GM18498 (cell line): ENCODE results near the gene PLA2G5.
"Not testable (repeated sequence)": the region's sequence is repeated elsewhere in the genome, so short reads cannot be mapped to it uniquely, and the experiment has no call there.

Source experiments
- ATAC-seq: cut with Tn5 transposase; IDR thresholded peaks from one replicate; pipeline ENCODE4 v1.9.1; 2021; ENCODE audit warnings: mild to moderate bottlenecking, moderate library complexity; ENCODE audit not compliant: unreplicated experiment

The PLA2G5 gene, protein sequence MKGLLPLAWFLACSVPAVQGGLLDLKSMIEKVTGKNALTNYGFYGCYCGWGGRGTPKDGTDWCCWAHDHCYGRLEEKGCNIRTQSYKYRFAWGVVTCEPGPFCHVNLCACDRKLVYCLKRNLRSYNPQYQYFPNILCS

DNA sequence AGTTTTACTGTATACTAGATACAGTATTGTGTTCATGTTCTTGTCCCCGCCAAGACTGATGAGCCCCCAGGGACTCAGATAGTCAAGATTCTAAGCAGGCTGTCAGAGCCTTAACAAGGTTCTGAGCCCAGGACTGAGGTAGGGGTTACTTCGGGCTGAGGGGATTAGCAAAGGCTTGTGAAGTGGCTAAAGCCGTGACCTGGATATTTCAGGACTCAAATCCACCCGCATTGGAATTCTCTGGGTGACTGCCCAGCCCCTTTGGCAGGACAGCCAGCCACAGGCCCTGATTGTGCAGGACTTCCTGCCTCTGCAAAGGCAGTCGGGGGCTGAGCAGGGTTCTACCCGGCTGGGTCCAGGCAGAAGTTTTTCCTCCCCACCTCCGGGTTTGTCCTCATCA lies at the start of gene PLA2G5:
PLA2G5 (plus strand) TSS at position 321 of the 400 bp plus-strand sequence. CDS start 14,637 bp downstream, outside the sequence.
- ATAC-seq: no peak

DNA sequence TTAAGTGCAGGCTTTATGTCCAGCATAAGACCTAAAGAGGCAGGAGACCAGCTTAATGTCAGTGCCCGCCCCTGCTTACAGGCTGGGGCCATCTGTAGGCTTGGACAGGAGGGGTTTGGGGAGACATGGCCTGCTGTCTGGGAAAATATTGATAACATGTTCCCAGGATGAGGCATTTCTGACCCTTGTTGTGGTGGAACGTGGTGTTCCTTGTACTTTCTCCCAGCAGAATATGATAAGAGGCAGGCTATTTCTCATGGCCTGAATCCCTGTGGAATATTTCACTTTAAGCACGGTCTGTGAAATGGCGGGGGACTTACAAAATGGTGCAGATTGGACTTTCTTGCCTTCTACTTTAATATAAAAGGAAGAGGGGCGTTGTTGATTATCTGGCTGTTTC lies 41.9 kb upstream of the PLA2G5 start:
- ATAC-seq: no peak

DNA sequence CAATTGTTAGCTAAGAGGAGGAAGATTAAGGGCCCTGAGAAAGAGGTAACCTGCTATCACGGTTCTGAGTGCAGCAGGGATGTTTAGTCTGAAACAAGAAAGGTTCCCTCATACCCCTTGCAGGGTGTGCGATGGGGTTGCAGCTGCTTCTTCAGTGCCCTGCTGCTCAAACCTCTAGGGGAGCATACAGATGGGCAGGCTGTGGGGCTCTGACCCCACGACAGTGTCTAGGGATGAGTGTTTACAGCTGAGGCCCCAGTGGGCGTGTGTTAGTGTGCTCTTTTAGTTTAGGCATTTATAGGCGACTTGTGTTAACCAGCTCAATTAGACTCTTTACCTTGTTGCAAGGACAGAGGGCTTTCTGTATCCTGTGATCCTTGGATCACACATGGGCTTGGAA lies 41.3 kb upstream of the PLA2G5 start:
- ATAC-seq: no peak

DNA sequence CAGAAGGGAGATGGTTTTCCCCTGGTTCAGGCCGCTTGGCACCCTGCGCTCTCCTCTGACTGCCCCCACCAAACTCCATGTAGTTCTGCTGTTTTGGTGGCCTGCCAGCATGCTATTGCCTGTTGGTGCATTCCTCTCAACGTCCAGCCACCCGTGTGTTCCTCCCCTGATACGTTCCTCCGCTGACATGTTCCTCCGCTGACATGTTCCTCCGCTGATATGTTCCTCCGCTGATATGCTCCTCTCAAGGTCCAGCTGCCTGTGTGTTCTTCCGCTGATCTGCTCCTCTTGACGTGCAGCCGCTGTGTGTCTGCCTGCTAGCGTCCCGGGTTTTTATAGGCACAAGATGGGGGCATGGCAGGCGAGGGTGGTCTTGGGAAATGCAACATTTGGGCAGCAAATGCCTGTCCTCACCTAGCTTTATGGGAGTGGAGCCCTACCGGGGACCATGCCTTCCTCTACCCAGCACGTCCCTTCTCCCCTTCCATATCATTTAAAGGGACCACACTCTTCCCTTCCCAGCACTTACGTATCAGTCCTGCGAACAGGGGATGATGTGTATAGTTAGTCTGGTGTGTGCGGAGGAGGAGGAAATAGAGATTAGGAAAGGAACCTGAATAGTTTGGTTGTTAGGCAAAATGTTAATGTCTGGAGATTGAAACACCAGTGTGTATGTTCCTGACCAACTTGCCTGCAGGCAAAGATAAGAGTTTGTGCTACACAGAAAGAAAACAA lies 40.6 kb upstream of the PLA2G5 start:
- no peak for ATAC-seq

DNA sequence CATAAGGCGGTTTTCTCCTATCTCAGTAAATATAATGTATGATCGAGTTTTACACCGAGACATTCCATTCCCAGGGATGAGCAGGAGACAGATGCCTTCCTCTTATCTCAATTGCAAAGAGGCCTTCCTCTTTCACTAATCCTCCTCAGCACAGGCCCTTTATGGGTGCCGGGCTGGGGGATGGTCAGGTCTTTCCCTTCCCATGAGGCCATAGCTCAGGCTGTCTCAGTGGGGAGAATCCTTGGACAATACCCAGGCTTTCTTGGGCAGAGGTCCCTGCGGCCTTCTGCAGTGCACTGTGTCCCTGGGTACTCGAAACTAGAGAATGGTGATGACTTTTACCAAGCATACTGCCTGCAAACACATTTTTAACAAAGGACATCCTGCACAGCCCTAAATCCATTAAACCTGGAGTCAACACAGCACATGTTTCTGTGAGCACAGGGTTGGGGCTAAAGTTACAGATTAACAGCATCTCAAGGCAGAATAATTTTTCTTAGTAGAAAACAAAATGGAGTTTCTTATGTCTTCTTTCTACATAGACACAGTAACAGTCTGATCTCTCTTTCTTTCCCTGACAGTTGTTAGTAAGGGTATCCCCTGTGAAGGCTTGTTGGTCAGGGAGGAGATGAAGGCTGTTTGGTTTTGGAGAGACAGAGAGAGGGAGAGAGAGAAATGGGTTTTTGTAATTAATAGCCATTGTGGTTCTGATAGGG lies 39.4 kb upstream of the PLA2G5 start:
- not testable (repeated sequence) for ATAC-seq

DNA sequence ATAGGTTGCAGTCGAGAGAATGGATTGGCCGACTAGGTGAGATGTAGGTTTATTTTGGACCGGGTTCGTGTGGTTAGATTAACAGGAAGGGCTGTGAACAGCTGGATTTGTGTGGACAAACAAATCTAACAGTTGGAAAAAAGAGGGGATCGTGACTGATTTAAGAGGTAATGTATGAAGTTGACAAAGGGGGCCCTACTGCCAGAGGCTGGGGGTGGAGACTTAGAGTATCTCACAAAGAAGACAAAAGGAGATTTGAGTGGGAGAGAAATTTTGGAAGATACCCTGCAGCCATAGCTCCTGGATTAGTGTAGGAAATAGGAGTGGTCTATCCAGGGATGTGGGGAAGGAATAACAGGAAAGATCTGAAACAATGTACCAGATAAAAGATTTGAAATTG lies 38.8 kb upstream of the PLA2G5 start:
- ATAC-seq: no peak

DNA sequence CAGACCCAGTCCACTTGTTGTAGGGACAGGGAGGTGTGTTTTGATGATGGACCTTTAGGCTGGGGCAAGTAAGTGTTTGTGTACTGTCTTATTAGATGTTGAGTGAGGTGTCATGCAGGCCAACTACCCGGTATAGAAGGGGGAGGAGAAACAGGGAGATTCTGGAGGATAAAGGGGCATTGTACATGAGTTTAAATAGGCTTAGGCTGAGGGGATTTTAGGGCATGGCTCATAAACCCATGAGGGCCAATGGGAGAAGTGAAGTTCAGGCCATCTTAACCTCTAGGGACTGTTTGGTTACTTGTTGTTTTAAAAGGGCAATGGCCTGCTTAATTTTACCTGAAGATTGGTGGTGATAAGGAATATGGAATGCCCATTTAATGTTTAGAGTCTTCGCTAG lies 38.2 kb upstream of the PLA2G5 start:
- ATAC-seq: no peak

DNA sequence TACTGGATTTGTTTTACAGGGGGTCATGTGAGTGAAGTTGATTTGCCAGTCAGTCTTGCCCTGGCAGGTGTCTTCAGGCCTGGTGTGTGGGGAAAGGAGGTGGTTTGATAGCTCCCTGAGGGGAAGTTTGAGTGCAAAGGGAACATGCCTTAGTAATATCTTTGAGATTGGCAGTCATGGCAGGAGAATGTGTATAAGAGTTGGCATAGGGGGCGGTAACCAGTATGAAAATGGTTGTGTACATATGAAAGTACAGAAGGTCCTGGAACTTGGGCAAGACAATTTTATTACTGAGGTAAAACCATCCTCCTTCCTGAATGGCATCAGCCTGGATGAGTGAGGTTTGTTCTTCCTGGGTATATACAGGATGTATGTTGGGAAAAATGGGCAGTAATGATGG lies 37.6 kb upstream of the PLA2G5 start:
- no peak for ATAC-seq

DNA sequence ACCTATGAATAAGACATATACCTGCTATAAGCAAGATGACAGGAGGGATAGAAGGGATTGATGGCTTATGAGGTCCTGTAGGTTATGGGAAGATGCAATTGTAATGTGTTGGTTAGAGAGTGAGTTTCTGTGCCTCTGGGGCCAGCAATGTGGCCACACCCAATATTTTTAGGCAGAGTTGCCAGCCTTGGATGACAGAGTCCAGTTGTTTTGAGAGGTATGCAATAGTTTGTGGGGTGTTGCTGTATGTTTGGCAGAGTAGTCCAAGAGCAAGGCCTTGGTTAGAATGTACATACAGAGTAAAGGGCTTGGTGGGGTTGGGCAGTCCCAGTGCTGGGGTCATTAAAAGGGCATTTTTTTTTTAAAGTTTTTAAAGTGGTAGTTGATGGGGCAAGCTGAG lies 36.6 kb upstream of the PLA2G5 start:
- ATAC-seq: no peak

DNA sequence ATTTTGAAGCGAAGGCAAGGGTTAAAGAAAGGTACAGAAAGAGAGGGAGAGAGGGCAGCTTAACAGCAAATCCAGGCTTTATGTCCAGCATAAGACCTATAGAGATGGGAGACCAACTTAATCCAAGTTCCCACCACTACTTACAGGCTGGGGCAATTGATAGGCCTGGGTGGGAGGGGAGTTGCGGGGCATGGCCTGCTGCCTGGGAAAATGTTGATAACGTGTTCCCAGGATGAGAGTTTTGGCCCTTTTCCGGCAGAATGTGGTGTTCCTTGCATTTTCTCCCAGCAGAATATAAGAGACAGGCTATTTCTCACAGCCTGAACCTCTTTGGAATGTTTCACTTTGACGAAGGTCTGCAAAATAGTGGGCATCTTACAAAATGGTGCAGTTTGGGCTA lies 34.9 kb upstream of the PLA2G5 start:
- no peak for ATAC-seq

DNA sequence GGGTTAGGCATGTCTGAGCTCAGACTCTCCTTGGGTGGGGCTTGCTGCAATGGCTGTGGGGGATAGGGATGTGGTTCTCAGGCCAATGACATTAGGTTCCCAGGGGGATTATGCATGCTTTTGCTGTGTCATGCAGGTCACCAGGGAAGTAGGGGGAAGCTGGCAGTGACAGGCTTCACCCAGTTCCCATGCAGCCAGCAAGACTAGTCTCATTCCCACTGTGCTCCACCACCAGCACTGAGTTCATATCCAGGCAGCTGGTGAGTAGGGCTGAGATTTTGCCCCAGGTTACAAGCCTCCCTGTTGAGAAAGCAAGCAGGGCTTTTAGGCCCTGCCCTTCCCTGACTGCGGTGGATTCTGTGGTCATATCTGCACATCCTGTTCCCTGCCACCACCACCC lies 32.1 kb upstream of the PLA2G5 start:
- no peak for ATAC-seq

DNA sequence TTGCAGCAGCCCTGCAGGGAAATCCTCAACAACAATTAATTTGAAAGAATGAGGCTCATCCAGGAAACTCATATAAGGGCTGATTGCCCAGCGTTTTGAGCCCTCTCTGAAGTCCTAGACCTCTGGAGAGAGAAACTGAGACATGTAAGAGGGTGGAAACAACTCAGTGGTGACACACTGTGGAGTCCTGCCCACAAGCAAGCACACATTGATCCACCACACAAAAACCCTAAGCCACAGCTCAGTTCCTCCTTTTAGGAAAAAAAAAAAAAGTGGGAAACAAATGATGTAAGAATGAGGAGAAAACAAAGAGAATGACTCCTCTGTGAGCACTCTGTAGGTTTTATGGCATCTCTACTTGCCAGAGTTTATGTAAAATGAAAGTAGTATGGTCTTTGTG lies 22.9 kb upstream of the PLA2G5 start:
- ATAC-seq: no peak

DNA sequence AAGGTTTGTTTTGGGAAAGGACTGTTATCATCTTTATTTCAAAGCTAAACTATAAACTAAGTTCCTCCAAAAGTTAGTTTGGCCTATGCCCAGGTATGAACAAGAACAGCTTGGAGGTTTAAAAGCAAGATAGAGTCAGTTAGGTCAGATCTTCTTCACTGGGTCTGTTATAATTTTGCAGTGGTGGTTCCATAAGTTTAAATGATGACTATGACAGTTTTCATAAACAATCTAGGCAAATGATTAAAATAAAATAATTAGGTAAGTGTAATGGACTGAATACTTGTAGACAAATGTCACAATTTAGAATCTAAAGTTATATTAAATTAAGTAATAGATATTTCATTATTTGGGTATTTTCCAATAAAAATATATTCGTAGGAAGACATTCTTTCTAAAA lies 21.4 kb upstream of the PLA2G5 start:
- no peak for ATAC-seq

DNA sequence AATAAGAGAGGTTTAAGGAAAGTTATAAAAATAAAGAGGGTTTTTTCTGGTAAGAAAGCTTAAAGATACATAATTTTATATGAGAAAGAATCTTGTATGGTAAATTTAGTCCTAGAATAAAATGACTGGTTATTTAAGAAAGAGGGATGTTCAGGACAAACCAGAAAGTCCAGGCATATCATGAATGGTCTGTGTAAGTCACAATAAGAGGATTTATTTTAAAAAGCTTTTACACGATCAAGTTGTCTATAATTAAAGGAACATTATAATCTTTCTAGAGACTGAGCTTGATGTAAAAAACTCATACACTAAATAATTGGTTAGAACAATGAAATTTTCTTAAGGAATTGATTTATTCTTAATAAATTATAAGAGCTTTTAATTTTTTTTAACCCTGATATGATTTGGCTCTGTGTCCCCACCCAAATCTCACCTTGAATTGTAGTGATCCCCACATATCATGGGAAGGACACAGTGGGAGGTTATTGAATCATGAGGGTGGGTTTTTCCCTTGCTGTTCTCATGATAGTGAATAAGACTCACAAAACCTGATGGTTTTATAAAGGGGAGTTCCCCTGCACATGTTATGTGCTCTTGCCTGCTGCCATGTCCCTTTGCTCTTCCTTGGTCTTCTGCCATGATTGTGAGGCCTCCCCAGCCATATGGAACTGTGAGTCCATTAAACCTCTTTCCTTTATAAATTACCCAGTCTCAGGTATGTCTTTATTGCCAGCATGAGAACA lies 20.8 kb upstream of the PLA2G5 start:
- ATAC-seq: not testable (repeated sequence)

DNA sequence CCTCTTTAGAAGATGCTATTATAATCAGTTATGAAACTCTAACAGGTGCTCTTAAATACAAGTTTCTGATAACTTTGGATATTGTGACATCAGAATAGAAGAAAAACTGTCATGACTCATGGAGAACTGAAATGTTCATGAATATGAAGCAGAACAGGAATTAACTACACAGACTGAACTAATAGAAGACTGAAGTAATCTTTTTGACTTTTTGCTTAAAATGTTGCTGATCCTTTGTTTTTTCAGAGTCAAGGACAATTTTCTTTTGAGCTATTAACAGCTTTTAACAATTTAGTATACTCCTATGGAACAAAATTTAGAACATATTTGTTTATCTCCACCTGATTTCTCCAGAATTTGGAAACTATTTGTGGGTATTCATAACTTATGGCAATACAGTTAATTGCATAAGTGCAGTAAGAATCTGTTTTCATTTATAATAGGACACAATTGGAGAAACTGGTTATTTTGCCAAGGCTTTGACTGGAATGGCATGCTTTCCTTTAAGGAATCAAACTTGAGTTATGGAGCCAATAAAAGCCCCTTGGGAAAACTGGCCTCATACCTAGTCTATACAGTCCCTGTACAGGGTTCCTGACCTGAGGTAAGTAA lies 18.7 kb upstream of the PLA2G5 start:
- no peak for ATAC-seq

DNA sequence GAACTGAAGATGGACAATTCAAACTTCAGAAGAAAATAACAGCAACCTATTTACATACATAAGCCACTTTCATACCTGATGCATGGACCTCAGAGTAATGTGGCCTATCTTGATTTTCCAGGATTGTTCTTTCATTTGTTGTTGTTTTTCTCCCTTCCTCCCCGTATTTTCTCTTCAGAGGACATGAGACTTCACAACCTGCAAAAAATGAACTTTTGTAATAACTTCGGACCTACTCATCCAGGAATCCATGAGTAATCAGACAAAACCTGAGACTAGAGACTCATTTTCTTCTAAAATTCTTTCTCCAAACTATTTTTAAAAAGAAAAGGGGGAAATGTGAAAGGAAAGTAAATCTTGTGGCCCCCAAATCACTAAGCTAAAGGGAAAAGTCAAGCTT lies 17.6 kb upstream of the PLA2G5 start:
- no peak for ATAC-seq

DNA sequence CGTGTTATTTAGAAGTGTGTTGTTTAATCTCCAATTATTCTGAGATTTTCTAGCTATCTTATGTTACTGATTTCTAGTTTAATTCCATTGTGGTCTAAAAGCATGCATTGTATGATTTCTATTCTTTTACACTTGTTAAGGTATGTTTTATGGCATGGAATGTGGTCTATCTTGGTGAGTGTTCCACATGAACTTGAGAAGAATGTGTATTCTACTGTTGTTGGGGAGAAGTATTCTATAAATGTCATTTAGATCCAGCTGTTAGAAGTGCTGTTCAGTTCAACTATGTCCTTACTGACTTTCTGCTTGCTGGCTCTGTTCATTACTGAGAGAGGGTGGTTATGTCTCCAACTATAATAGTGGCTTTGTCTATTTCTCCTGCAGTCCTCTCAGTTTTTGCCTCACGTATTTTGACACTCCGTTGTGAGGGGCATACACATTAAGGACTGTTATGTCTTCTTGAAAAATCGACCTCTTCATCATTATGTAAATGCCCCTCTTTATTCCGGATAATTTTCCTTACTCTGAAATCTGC lies 12.0 kb upstream of the PLA2G5 start:
- no peak for ATAC-seq

DNA sequence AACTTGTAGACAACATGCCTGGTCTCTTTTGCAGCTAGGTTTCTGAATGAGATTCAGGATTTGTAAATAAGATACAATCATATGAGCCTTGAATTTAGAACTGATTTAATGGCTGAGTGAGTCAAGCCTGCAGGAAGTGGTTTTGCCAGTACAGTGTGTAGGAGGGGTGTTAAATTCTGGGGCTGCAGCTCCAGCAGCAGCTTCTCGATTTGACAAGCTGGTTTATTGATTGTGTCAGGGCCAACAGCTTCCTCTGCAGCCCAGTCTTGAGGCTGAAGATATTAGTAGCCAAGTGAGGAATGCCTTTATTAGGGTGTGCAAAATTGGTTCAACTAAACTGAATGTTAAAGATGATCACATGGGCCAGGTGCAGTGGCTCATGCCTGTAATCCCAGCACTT lies 11.5 kb upstream of the PLA2G5 start:
- no peak for ATAC-seq

DNA sequence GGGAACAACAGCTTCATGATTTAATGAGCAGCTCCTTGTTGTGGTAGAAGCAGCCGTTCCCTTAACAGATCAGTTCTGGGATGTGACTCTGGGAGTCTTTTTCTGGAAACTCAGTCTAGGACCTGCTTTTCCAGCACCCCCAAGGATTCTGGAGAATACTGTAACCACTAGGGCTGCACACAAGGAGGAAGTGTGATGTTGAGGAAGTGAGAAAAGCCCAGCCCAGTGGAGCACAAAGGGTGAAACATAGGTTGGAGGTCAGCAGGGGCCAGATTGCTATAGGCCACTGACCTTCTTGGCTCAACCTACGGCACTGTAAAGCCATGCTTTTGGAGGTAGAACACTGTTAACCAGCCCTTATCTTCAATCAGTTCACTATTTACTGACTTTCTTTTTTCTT lies 10.1 kb upstream of the PLA2G5 start:
- no peak for ATAC-seq

DNA sequence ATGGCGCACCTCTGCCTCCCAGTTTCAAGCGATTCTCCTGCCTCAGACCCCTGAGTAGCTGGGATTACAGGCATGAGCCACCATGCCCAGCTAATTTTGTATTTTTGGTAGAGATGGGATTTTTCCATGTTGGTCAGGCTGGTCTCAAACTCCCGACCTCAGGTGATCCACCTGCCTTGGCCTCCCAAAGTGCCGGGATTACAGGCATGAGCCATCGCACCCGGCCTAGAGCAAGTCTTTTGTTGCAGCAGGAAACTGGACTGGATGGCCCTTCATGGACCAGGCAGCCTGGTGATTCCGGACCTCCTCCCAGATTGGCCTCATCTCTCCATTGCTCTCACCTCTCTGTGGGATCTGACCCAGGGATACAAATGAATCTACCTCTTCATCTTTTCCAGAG lies 9.2 kb upstream of the PLA2G5 start:
- ATAC-seq: not testable (repeated sequence)

DNA sequence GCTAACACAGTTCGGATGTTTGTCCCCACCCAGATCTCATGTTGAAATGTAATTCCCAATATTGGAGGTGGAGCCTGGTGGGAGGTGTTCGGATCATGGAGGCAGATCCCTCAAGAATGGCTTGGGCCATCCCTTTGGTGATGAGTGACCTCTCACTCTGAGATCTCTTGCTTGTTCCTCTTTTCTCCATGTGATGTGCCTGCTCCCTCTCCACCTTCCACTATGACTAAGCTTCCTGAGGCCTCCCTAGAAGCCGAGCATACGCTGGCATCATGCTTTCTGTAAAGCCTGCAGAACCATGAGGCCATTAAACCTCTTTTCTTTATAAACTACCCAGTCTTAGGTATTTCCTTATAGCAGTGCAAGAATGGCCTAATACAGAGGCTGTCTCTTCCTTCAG lies 8.1 kb upstream of the PLA2G5 start:
- ATAC-seq: no peak
